SK-N-SH treated with all-trans-retinoic acid at 6 μM for 48 hours (cell line): ENCODE data around the gene FBXW2.

Experiments used
- ATAC-seq: fragments of 200-7000 bp; cut with Tn5 transposase; 3 replicates; pipeline ENCODE4 v1.9.1; 2020; ENCODE audit warnings: mild to moderate bottlenecking, moderate library complexity
- ARNTL ChIP-seq: fragments of 450-650 bp; formaldehyde crosslinking; IDR thresholded peaks from 2 replicates; pipeline ENCODE4 v1.5.0; 2020; ENCODE audit warnings: low read depth, mild to moderate bottlenecking, moderate library complexity, borderline replicate concordance
- BACH2 ChIP-seq: fragments of 250-450 bp; sonication (Bioruptor Pico); IDR thresholded peaks from 2 replicates; pipeline ENCODE4 v1.9.0; 2021; ENCODE audit warnings: mild to moderate bottlenecking, borderline replicate concordance
- CSDC2 ChIP-seq: fragments of 250-450 bp; sonication (Bioruptor Pico); IDR thresholded peaks from 2 replicates; pipeline ENCODE4 v1.5.0; 2020; ENCODE audit warnings: mild to moderate bottlenecking, moderate library complexity
- ESRRG ChIP-seq: fragments of 250-450 bp; sonication (Bioruptor Pico); IDR thresholded peaks from 2 replicates; pipeline ENCODE4 v1.6.1; 2021; ENCODE audit warnings: mild to moderate bottlenecking
- GLIS3 ChIP-seq: fragments of 250-450 bp; sonication (Bioruptor Pico); IDR thresholded peaks from 2 replicates; pipeline ENCODE4 v1.5.0; 2020; ENCODE audit warnings: mild to moderate bottlenecking, moderate library complexity
- OSR1 ChIP-seq: fragments of 250-450 bp; sonication (Bioruptor Pico); IDR thresholded peaks from 2 replicates; pipeline ENCODE4 v1.8.0; 2022; ENCODE audit warnings: moderate library complexity, mild to moderate bottlenecking, inconsistent platforms
- PPARA ChIP-seq: fragments of 250-450 bp; sonication (Bioruptor Pico); IDR thresholded peaks from 2 replicates; pipeline ENCODE4 v1.5.0; 2020; ENCODE audit warnings: mild to moderate bottlenecking, borderline replicate concordance
- RARB ChIP-seq: fragments of 250-450 bp; sonication (Bioruptor Pico); IDR thresholded peaks from 2 replicates; pipeline ENCODE4 v1.8.0; 2021; ENCODE audit warnings: mild to moderate bottlenecking, moderate library complexity
- SNAI2 ChIP-seq: fragments of 250-450 bp; sonication (Bioruptor Pico); IDR thresholded peaks from 2 replicates; pipeline ENCODE4 v1.5.0; 2020; ENCODE audit warnings: mild to moderate bottlenecking, moderate library complexity
- TCF4 ChIP-seq: fragments of 250-450 bp; sonication (Bioruptor Pico); IDR thresholded peaks from 2 replicates; pipeline ENCODE4 v1.8.0; 2021; ENCODE audit warnings: mild to moderate bottlenecking, moderate library complexity, borderline replicate concordance
- TOX ChIP-seq: fragments of 250-450 bp; sonication (Bioruptor Pico); IDR thresholded peaks from 2 replicates; pipeline ENCODE4 v1.8.0; 2021; ENCODE audit warnings: mild to moderate bottlenecking, moderate library complexity, borderline replicate concordance
- ZC3H10 ChIP-seq: fragments of 250-450 bp; sonication (Bioruptor Pico); IDR thresholded peaks from 2 replicates; pipeline ENCODE4 v1.5.1; 2021; ENCODE audit warnings: mild to moderate bottlenecking, moderate library complexity
- ZFP3 ChIP-seq: fragments of 250-450 bp; sonication (Bioruptor Pico); IDR thresholded peaks from 2 replicates; pipeline ENCODE4 v1.5.0; 2020; ENCODE audit warnings: mild to moderate bottlenecking, moderate library complexity
- ZFP30 ChIP-seq: fragments of 450-650 bp; formaldehyde crosslinking; IDR thresholded peaks from 2 replicates; pipeline ENCODE4 v1.5.0; 2022; ENCODE audit warnings: mild to moderate bottlenecking, moderate library complexity
- ZNF565 ChIP-seq: fragments of 450-650 bp; formaldehyde crosslinking; conservative IDR thresholded peaks from 2 replicates; pipeline ENCODE4 v1.5.0; 2020; ENCODE audit warnings: low read depth, mild to moderate bottlenecking, moderate library complexity
- ZNF70 ChIP-seq: fragments of 450-650 bp; formaldehyde crosslinking; IDR thresholded peaks from 2 replicates; pipeline ENCODE4 v1.5.0; 2020; ENCODE audit warnings: mild to moderate bottlenecking, moderate library complexity
- ZNF8 ChIP-seq: fragments of 450-650 bp; formaldehyde crosslinking; IDR thresholded peaks from 2 replicates; pipeline ENCODE4 v1.5.0; 2020; ENCODE audit warnings: mild to moderate bottlenecking, moderate library complexity
- TF ChIP-seq, protein P1 (sequence below): fragments of 250-450 bp; sonication (Bioruptor Pico); IDR thresholded peaks from 2 replicates; pipeline ENCODE4 v1.8.0; 2020; ENCODE audit warnings: mild to moderate bottlenecking, moderate library complexity, borderline replicate concordance
- TF ChIP-seq, protein P2 (sequence below): fragments of 250-450 bp; sonication (Bioruptor Pico); IDR thresholded peaks from 2 replicates; pipeline ENCODE4 v1.5.0; 2020; ENCODE audit warnings: mild to moderate bottlenecking, moderate library complexity
- TF ChIP-seq, protein P3 (sequence below): fragments of 250-450 bp; sonication (Bioruptor Pico); IDR thresholded peaks from 2 replicates; pipeline ENCODE4 v1.8.0; 2021; ENCODE audit warnings: low read depth, mild to moderate bottlenecking, moderate library complexity, borderline replicate concordance
- TF ChIP-seq, protein P4 (sequence below): fragments of 250-450 bp; sonication (Bioruptor Pico); IDR thresholded peaks from 2 replicates; pipeline ENCODE4 v1.5.1; 2020; ENCODE audit warnings: low read depth, mild to moderate bottlenecking, moderate library complexity

FBXW2 gene

DNA sequence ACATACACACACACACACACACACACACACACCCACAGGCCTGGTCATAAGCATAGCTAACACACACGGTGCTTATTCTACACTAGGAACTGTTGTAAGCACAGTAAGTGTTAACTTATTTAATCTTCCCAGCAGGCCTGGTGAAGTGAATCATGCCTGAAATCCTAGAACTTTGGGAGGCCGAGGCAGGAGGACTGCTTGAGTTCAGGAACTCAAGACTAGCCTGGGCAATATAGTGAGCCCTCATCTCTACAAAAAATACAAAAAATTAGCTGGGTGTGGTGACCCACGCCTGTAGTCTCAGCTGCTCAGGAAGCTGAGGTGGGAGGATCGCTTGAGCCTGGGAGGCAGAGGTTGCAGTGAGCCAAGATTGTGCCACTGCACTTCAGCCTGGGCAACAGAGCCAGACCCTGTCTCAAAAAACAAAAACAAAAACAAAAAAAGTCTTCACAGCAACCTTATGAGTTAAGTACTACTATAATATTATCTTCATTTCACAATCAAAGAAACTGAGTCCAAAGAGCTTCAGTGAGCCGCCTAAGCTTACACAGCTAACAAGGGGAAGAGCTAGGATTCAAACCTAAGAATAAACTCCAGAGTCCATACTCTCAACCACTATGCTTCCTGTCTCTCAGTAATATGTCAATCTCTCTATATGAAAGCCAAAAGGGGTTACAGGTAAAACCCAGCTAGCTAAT, 81.2 kb downstream of the FBXW2 start:
- TF ChIP-seq ZNF70 (CRISPR knock-in tag) (no peak), ZNF8 (CRISPR knock-in tag) (no peak), ZFP3 (CRISPR knock-in tag) (no peak), ARNTL (CRISPR knock-in tag) (no peak), SNAI2 (no peak), TCF4 (CRISPR knock-in tag) (no peak), PPARA (CRISPR knock-in tag) (no peak), CSDC2 (CRISPR knock-in tag) (no peak), ZFP30 (CRISPR knock-in tag) (no peak), OSR1 (CRISPR knock-in tag) (no peak), ZNF565 (CRISPR knock-in tag) (no peak), ZC3H10 (no peak)
- TF ChIP-seq, protein P1, sequence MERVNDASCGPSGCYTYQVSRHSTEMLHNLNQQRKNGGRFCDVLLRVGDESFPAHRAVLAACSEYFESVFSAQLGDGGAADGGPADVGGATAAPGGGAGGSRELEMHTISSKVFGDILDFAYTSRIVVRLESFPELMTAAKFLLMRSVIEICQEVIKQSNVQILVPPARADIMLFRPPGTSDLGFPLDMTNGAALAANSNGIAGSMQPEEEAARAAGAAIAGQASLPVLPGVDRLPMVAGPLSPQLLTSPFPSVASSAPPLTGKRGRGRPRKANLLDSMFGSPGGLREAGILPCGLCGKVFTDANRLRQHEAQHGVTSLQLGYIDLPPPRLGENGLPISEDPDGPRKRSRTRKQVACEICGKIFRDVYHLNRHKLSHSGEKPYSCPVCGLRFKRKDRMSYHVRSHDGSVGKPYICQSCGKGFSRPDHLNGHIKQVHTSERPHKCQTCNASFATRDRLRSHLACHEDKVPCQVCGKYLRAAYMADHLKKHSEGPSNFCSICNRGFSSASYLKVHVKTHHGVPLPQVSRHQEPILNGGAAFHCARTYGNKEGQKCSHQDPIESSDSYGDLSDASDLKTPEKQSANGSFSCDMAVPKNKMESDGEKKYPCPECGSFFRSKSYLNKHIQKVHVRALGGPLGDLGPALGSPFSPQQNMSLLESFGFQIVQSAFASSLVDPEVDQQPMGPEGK (CRISPR knock-in tag), result no peak
- TF ChIP-seq, protein P2, sequence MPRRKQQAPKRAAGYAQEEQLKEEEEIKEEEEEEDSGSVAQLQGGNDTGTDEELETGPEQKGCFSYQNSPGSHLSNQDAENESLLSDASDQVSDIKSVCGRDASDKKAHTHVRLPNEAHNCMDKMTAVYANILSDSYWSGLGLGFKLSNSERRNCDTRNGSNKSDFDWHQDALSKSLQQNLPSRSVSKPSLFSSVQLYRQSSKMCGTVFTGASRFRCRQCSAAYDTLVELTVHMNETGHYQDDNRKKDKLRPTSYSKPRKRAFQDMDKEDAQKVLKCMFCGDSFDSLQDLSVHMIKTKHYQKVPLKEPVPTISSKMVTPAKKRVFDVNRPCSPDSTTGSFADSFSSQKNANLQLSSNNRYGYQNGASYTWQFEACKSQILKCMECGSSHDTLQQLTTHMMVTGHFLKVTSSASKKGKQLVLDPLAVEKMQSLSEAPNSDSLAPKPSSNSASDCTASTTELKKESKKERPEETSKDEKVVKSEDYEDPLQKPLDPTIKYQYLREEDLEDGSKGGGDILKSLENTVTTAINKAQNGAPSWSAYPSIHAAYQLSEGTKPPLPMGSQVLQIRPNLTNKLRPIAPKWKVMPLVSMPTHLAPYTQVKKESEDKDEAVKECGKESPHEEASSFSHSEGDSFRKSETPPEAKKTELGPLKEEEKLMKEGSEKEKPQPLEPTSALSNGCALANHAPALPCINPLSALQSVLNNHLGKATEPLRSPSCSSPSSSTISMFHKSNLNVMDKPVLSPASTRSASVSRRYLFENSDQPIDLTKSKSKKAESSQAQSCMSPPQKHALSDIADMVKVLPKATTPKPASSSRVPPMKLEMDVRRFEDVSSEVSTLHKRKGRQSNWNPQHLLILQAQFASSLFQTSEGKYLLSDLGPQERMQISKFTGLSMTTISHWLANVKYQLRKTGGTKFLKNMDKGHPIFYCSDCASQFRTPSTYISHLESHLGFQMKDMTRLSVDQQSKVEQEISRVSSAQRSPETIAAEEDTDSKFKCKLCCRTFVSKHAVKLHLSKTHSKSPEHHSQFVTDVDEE, result no peak
- no peak for ATAC-seq

DNA sequence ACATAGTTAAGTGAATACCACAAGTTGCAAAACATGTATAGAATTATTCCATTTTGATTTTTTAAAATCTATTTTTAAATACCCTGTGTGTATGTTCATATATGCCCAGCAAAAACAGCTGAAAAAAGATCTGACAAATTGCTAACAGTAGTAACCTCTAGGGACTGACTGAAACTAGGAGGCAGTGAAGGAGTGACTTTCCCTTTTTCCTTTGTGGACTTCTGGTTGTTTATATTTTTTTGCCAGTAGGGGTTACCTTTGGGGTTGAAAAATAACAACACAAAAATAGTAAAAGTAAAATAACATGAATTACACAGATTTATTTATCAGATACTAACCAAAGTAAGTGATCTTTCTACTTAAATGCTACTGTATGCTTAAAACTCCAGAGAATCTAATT, 81.9 kb downstream of the FBXW2 start:
- ATAC-seq, result no peak
- no peak for TF ChIP-seq ZNF70 (CRISPR knock-in tag)
- TF ChIP-seq, protein P3, sequence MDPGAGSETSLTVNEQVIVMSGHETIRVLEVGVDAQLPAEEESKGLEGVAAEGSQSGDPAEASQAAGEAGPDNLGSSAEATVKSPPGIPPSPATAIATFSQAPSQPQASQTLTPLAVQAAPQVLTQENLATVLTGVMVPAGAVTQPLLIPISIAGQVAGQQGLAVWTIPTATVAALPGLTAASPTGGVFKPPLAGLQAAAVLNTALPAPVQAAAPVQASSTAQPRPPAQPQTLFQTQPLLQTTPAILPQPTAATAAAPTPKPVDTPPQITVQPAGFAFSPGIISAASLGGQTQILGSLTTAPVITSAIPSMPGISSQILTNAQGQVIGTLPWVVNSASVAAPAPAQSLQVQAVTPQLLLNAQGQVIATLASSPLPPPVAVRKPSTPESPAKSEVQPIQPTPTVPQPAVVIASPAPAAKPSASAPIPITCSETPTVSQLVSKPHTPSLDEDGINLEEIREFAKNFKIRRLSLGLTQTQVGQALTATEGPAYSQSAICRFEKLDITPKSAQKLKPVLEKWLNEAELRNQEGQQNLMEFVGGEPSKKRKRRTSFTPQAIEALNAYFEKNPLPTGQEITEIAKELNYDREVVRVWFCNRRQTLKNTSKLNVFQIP (CRISPR knock-in tag), result no peak
- TF ChIP-seq PPARA (CRISPR knock-in tag), result no peak

DNA sequence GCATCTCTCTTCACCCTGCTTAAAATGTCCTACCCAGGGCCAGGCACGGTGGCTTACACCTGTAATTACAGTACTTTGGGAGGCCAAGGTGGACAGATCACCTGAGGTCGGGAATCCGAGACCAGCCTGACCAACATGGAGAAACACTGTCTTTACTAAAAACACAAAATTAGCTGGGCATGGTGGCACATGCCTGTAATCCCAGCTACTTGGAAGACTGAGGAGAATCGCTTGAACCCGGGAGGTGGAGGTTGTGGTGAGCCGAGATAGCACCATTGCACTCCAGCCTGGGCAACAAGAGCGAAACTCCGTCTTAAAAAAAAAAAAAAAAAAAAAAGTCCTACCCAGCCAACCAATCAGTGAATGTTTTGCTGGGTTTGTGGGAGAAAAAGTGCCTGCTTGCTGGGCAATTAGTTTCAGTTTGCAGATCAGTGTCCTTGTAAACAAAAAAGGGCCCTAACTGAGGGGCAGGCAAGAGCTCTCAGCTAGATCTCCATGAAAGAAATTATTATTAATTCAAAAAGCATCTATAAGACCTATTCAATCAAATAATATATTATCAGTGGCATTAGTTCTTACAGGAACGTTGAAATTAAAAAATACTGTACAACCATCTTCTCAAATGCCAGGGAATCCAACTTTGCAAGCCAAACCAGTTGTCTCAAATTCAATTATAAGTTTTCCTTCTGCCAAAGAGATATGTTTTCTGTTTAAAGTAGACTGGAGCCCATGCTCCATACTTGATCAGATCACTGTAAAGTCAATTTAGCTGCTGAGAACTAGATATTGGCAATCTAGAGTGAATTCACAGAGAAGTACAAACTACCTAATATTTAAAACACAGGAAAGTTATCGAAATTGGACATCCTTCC, 82.9 kb downstream of the FBXW2 start:
- 0 out of 3 replicates have a peak, but pooled peaks have one; percentile 0 for ATAC-seq
- TF ChIP-seq, protein P1 (CRISPR knock-in tag), result no peak
- TF ChIP-seq GLIS3 (no peak), ZFP3 (CRISPR knock-in tag) (no peak), BACH2 (no peak), PPARA (CRISPR knock-in tag) (no peak), TOX (CRISPR knock-in tag) (no peak), RARB (CRISPR knock-in tag) (no peak), ESRRG (CRISPR knock-in tag) (no peak)
- TF ChIP-seq, protein P2, result no peak
- TF ChIP-seq, protein P3 (CRISPR knock-in tag), result no peak
- TF ChIP-seq, protein P4, sequence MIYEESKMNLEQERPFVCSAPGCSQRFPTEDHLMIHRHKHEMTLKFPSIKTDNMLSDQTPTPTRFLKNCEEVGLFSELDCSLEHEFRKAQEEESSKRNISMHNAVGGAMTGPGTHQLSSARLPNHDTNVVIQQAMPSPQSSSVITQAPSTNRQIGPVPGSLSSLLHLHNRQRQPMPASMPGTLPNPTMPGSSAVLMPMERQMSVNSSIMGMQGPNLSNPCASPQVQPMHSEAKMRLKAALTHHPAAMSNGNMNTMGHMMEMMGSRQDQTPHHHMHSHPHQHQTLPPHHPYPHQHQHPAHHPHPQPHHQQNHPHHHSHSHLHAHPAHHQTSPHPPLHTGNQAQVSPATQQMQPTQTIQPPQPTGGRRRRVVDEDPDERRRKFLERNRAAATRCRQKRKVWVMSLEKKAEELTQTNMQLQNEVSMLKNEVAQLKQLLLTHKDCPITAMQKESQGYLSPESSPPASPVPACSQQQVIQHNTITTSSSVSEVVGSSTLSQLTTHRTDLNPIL, result no peak
